ENCODE results near the gene SULT1C4. TPM values are rescaled to one million over a fixed set of nuclear protein-coding genes. Genes with fewer than 3 reads are reported as not detected.

SULT1C4 gene
- total RNA-seq, 1 experiment from 2014 or later, result not detected

GRCh38 chr2:108395155-108395554 lies 17.4 kb downstream of the SULT1C4 start:
- TF ChIP-seq CTCF (IDR thresholded peaks at IDR 0.05) (no peak), POLR2AphosphoS5 (IDR thresholded peaks at IDR 0.05; ENCODE audit: low read depth, low read length) (no peak), TCF7L2 (IDR thresholded peaks at IDR 0.05; ENCODE audit: low read depth, low read length) (no peak), SIN3A (IDR thresholded peaks at IDR 0.05; ENCODE audit: borderline replicate concordance, insufficient read depth, low read depth, low read length) (no peak), REST (IDR thresholded peaks at IDR 0.05; ENCODE audit: insufficient read depth in 1 of 2, low read depth in 2 of 2, low read length in 1 of 2) (no peak)
- no peak for ATAC-seq
- DNase-seq (ENCODE audit: low read depth, low spot score), result no peak
- H3K36me3 ChIP-seq (ENCODE audit: control insufficient read depth, insufficient read depth, low read length), result no peaks in the 10 kb centered on the region
- no peak overlapping the region for H3K27ac ChIP-seq (ENCODE audit: low read length)
- H3K9me3 ChIP-seq (ENCODE audit: control insufficient read depth, insufficient read depth, low read depth, low read length), result peaks cover 4% of the 10 kb centered on the region; the same call in 1 of the 2 replicates
- no peaks in the 10 kb centered on the region for H3K27me3 ChIP-seq (ENCODE audit: control insufficient read depth, insufficient read depth, low read length)
- ChIA-PET POLR2A (no interaction called here), CTCF (no interaction called here)
- intact Hi-C loops (cut with micrococcal nuclease; ENCODE audit: unreplicated experiment) (no loop called here), in situ Hi-C loops (cut with HindIII; ENCODE audit: low pct_unique_long_range_greater_than_20kb, low sequenced_read_pairs) (no loop called here)
- H3K4me1 ChIP-seq (ENCODE audit: control insufficient read depth, insufficient read depth, low read length), result no peaks in the 10 kb centered on the region
- no peak overlapping the region for H3K4me3 ChIP-seq (ENCODE audit: low read depth in 2 of 2, low read length in 2 of 2)
- no TSS peak for BruUV-seq (replicated peaks)

GRCh38 chr2:108396845-108397244 lies 19.1 kb downstream of the SULT1C4 start:
- no peak for ATAC-seq
- TF ChIP-seq REST (IDR thresholded peaks at IDR 0.05; ENCODE audit: insufficient read depth in 1 of 2, low read depth in 2 of 2, low read length in 1 of 2), result no peak
- peak; percentile 51 for TF ChIP-seq CTCF (IDR thresholded peaks at IDR 0.05)
- TF ChIP-seq TCF7L2 (IDR thresholded peaks at IDR 0.05; ENCODE audit: low read depth, low read length), result no peak
- TF ChIP-seq POLR2AphosphoS5 (IDR thresholded peaks at IDR 0.05; ENCODE audit: low read depth, low read length), result no peak
- no peak for TF ChIP-seq SIN3A (IDR thresholded peaks at IDR 0.05; ENCODE audit: borderline replicate concordance, insufficient read depth, low read depth, low read length)
- BruUV-seq (replicated peaks), result no TSS peak
- no peak overlapping the region for H3K27ac ChIP-seq (ENCODE audit: low read length)
- DNase-seq (ENCODE audit: low read depth, low spot score), result no peak
- H3K4me1 ChIP-seq (ENCODE audit: control insufficient read depth, insufficient read depth, low read length), result no peaks in the 10 kb centered on the region
- in situ Hi-C loops (cut with HindIII; ENCODE audit: low pct_unique_long_range_greater_than_20kb, low sequenced_read_pairs), result no loop called here
- no peak overlapping the region for H3K4me3 ChIP-seq (ENCODE audit: low read depth in 2 of 2, low read length in 2 of 2)
- peaks cover 4% of the 10 kb centered on the region; the same call in 1 of the 2 replicates for H3K9me3 ChIP-seq (ENCODE audit: control insufficient read depth, insufficient read depth, low read depth, low read length)
- H3K27me3 ChIP-seq (ENCODE audit: control insufficient read depth, insufficient read depth, low read length), result no peaks in the 10 kb centered on the region
- no peaks in the 10 kb centered on the region for H3K36me3 ChIP-seq (ENCODE audit: control insufficient read depth, insufficient read depth, low read length)
- CTCF ChIA-PET, result interaction anchor here (0.6 kb wide), 1 partner anchor 9 kb away, joined by 3 read pairs; no protein-coding TSS in a partner anchor
- intact Hi-C loops (cut with micrococcal nuclease; ENCODE audit: unreplicated experiment), result no loop called here
- POLR2A ChIA-PET, result no interaction called here

Measured in Panc1 (cell line).